Ovary (tissue), 9 donors: ENCODE results near the gene TM7SF2. TPM values are rescaled to one million over a fixed set of nuclear protein-coding genes. Genes with fewer than 3 reads are reported as not detected.

Experiments used
- DNase-seq, 5 donors: peaks; one replicate each; pipeline ENCODE4 v3.0.0-alpha.2; 2019 to 2020
- H3K27ac ChIP-seq, 2 donors: fragments of 200-600 bp; one replicate each; pipeline versions ENCODE4 v1.5.1 to v1.8.0; 2019 to 2022
- H3K27me3 ChIP-seq: fragments of 200-600 bp; one replicate; pipeline ENCODE4 v1.8.0; 2022
- H3K36me3 ChIP-seq: fragments of 200-600 bp; sonication (generic); one replicate; pipeline ENCODE4 v1.5.1; 2019
- H3K4me1 ChIP-seq: one replicate; pipeline ENCODE4 v1.8.1; 2013; ENCODE audit warnings: mild to moderate bottlenecking, moderate library complexity; ENCODE audit not compliant: insufficient read depth
- H3K4me3 ChIP-seq: fragments of 200-600 bp; sonication (generic); one replicate; pipeline ENCODE4 v1.5.1; 2017
- H3K9me3 ChIP-seq, 2 donors: fragments of 200-600 bp in 1 of 2; sonication (generic) in 1 of 2; one replicate each; pipeline versions ENCODE4 v1.5.1 to v1.8.1; 2013 to 2019; ENCODE audit warnings: mild to moderate bottlenecking in 1 of 2, moderate library complexity in 1 of 2
- CTCF ChIP-seq, 3 donors: fragments of 450-650 bp in 2 of 3; fragments of 200-600 bp in 1 of 3; IDR thresholded peaks; one replicate each; pipeline versions ENCODE4 v1.5.1 to v1.8.0; 2016 to 2022; ENCODE audit warnings: antibody characterized with exemption in 3 of 3, mild to moderate bottlenecking in 1 of 3
- EP300 ChIP-seq: sonication (generic); formaldehyde crosslinking; IDR thresholded peaks from one replicate; pipeline ENCODE4 v1.6.1; 2017; ENCODE audit warnings: antibody characterized with exemption
- POLR2A ChIP-seq: fragments of 450-650 bp; IDR thresholded peaks from one replicate; pipeline ENCODE4 v1.6.1; 2017; ENCODE audit warnings: antibody characterized with exemption, mild to moderate bottlenecking, moderate library complexity
- WGBS, 3 donors: extraction: QIAGEN DNeasy Blood & Tissue Kit in 1 of 3; methylation state at CpG; one replicate each; pipeline versions ENCODE4 v1.1.5 to v1.1.7; 2013 to 2017; 5-methylcytosine and 5-hydroxymethylcytosine counted together
- intact Hi-C, 4 donors: fragments of 100-400 bp; cut with DNase I; formaldehyde crosslinking; loops; one replicate each; pipeline versions ENCODE4 v1.11.0 to v1.15.1; 2022 to 2023
- polyA plus RNA-seq, 2 donors: library from polyadenylated mRNA; stranded (reverse); fragments of 200-250 nt in 1 of 2; fragments of 350-450 nt in 1 of 2; fragmentation: Illumina TruSeq in 1 of 2; extraction: RNeasy Lipid Tissue Mini Kit (QIAGEN cat#74804) in 1 of 2; gene quantifications; one replicate each; pipeline ENCODE4 v1.2.3, GENCODE V29; 2013 to 2014
- total RNA-seq, 7 donors: library from RNA; depleted of rRNA in 2 of 7; stranded (reverse); fragments of >200 nt in 2 of 7; fragmentation: NEBNext Ultra II Directional in 3 of 7; extraction: Animal tissue kit (Norgen Biotek cat#: 25700) in 3 of 7; gene quantifications; one replicate each; pipeline versions ENCODE4 v1.1.0 to v1.2.4, GENCODE V29; 2016 to 2023
- donor health status: DM: no; HTN: no; CAD: no; lungs with moderate emphysema.
- donor health status: DM: no; HTN: no; CAD: no.
- donor health status: Bipolar disorder and iron deficiency.
- donor health status: DM: yes; HTN: yes; CAD: no.
- donor health status: DM: no; HTN: no; CAD: no.
- donor health status: DM: yes; HTN: yes; CAD: no.

Gene TM7SF2
- total and polyA plus RNA-seq, 9 donors, result 30.0 to 170 (median 76.3) TPM

GRCh38 chr11:65128182-65129145 is 16.8 kb downstream of the TM7SF2 start:
- Histone ChIP-seq H3K27ac (no peak overlapping the region), H3K27me3 (no peaks in the 10 kb centered on the region), H3K9me3 (no peaks in the 10 kb centered on the region), H3K4me3 (no peak overlapping the region), H3K4me1 (no peaks in the 10 kb centered on the region), H3K36me3 (no peaks in the 10 kb centered on the region)
- TF ChIP-seq POLR2A (no peak), EP300 (no peak), CTCF (IDR thresholded peaks at IDR 0.05) (no peak)
- no peak for DNase-seq
- 77 to 79% (median 79%) methylated on average over 15 of the region's 15 CpGs for whole genome bisulfite sequencing, 3 donors
- intact Hi-C loops, result no loop called here

- 81 to 85% (median 82%) methylated on average over 13 of the region's 13 CpGs for WGBS, 3 donors
- no peaks in the 10 kb centered on the region for H3K4me1 ChIP-seq
- intact Hi-C loops, result no loop called here
- no peaks in the 10 kb centered on the region for H3K27me3 ChIP-seq
- no peak overlapping the region for H3K27ac ChIP-seq
- no peak overlapping the region for H3K4me3 ChIP-seq
- H3K36me3 ChIP-seq, result no peaks in the 10 kb centered on the region
- no peak for DNase-seq
- TF ChIP-seq EP300 (no peak), CTCF (IDR thresholded peaks at IDR 0.05) (no peak), POLR2A (no peak)
- no peaks in the 10 kb centered on the region for H3K9me3 ChIP-seq
These were observed 18.2 kb downstream of the TM7SF2 start for GRCh38 chr11:65129649-65130441.

GRCh38 chr11:65130631-65131416 is 19.2 kb downstream of the TM7SF2 start:
- H3K27ac ChIP-seq, result no peak overlapping the region
- no peaks in the 10 kb centered on the region for H3K36me3 ChIP-seq
- peak in 1 of 5 donors; percentile 16 for DNase-seq
- H3K27me3 ChIP-seq, result no peaks in the 10 kb centered on the region
- no peaks in the 10 kb centered on the region for H3K4me1 ChIP-seq
- no peaks in the 10 kb centered on the region for H3K9me3 ChIP-seq
- intact Hi-C loops, result no loop called here
- TF ChIP-seq EP300 (no peak), CTCF (IDR thresholded peaks at IDR 0.05) (no peak), POLR2A (no peak)
- no peak overlapping the region for H3K4me3 ChIP-seq
- WGBS, 3 donors, result 66 to 81% (median 72%) methylated on average over 19 of the region's 19 CpGs

- intact Hi-C loops, result no loop called here
- H3K36me3 ChIP-seq, result no peaks in the 10 kb centered on the region
- 62 to 85% (median 79%) methylated on average over 3 of the region's 3 CpGs for WGBS, 3 donors
- no peaks in the 10 kb centered on the region for H3K27me3 ChIP-seq
- no peak overlapping the region for H3K27ac ChIP-seq
- TF ChIP-seq POLR2A (no peak), CTCF (IDR thresholded peaks at IDR 0.05) (no peak), EP300 (no peak)
- H3K4me3 ChIP-seq, result no peak overlapping the region
- no peaks in the 10 kb centered on the region for H3K4me1 ChIP-seq
- DNase-seq, result no peak
- no peaks in the 10 kb centered on the region for H3K9me3 ChIP-seq
These were observed 19.7 kb downstream of the TM7SF2 start for GRCh38 chr11:65131417-65131776.
